Adrenal gland (tissue), 5 donors: ENCODE measurements around the gene ALG14.

Source experiments
- POLR2A ChIP-seq, 2 donors: fragments of 450-650 bp; IDR thresholded peaks; one replicate each; pipeline ENCODE4 v1.6.1; 2017; ENCODE audit warnings: antibody characterized with exemption in 2 of 2, mild to moderate bottlenecking in 2 of 2, moderate library complexity in 1 of 2
- TF ChIP-seq, protein P1 (sequence below), 6 experiments: fragments of 450-650 bp in 4 of 6; fragments of 200-600 bp in 2 of 6; sonication (generic) in 1 of 6; IDR thresholded peaks; 1 replicate in 5 of 6; 2 replicates in 1 of 6; pipeline versions ENCODE4 v1.5.1 to v1.8.0; 2016 to 2021; ENCODE audit warnings: antibody characterized with exemption in 6 of 6, mild to moderate bottlenecking in 2 of 6, moderate library complexity in 1 of 6
- donor health status: DM: no; HTN: no; CAD: no.

DNA sequence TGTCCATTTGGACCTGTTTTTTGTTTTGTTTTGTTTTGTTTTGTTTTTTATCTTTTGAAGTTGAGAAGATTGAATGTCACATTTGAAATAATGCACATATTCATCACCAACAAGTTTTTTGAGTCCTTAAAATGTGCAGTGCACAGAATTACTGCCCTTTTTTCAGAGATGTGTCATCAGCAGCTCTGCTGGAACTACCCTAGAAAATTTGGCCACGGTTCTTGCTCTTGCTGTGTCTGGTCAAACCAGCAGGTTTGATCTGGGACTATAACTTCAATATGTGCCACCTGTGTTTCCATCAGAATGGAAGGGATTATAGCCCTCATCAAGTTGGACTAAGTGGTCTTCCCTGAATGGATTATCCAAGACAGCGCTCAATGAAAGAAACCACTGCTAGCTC, 121.7 kb downstream of the ALG14 start:
- TF ChIP-seq, protein P1, sequence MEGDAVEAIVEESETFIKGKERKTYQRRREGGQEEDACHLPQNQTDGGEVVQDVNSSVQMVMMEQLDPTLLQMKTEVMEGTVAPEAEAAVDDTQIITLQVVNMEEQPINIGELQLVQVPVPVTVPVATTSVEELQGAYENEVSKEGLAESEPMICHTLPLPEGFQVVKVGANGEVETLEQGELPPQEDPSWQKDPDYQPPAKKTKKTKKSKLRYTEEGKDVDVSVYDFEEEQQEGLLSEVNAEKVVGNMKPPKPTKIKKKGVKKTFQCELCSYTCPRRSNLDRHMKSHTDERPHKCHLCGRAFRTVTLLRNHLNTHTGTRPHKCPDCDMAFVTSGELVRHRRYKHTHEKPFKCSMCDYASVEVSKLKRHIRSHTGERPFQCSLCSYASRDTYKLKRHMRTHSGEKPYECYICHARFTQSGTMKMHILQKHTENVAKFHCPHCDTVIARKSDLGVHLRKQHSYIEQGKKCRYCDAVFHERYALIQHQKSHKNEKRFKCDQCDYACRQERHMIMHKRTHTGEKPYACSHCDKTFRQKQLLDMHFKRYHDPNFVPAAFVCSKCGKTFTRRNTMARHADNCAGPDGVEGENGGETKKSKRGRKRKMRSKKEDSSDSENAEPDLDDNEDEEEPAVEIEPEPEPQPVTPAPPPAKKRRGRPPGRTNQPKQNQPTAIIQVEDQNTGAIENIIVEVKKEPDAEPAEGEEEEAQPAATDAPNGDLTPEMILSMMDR (IDR thresholded peaks at IDR 0.05), result peak in 1 of 6 experiments; percentile 13
- TF ChIP-seq POLR2A (IDR thresholded peaks at IDR 0.05), result no peak
